GM10266 (cell line): ENCODE measurements around the gene GREB1.

Experiments used
- DNase-seq: peaks from one replicate; pipeline ENCODE4 v3.0.0; 2012; ENCODE audit errors: extremely low spot score
- TF ChIP-seq, protein P1 (sequence below): IDR thresholded peaks from 2 replicates; pipeline ENCODE4 v1.5.1; 2012; ENCODE audit warnings: mild to moderate bottlenecking, low read depth; ENCODE audit not compliant: control insufficient read depth, insufficient read depth; ENCODE audit errors: missing control alignments

Gene GREB1

DNA sequence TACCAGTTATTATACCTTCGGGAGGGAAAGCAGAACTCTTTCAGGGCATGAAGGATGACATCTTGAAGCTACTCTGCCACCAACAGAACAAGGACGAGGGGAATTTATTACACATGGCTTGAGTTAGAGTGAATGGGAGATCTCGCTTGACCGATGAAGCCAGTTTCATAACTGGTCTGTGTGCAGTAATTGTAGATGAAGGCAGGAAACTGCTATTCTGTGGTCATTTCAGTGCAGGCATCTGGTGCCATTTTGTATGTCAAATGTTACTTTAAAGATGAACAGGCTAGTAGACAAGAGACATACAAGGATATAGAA is 20.5 kb downstream of the GREB1 start:
- no peak for DNase-seq
- TF ChIP-seq, protein P1, sequence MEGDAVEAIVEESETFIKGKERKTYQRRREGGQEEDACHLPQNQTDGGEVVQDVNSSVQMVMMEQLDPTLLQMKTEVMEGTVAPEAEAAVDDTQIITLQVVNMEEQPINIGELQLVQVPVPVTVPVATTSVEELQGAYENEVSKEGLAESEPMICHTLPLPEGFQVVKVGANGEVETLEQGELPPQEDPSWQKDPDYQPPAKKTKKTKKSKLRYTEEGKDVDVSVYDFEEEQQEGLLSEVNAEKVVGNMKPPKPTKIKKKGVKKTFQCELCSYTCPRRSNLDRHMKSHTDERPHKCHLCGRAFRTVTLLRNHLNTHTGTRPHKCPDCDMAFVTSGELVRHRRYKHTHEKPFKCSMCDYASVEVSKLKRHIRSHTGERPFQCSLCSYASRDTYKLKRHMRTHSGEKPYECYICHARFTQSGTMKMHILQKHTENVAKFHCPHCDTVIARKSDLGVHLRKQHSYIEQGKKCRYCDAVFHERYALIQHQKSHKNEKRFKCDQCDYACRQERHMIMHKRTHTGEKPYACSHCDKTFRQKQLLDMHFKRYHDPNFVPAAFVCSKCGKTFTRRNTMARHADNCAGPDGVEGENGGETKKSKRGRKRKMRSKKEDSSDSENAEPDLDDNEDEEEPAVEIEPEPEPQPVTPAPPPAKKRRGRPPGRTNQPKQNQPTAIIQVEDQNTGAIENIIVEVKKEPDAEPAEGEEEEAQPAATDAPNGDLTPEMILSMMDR: no peak

- TF ChIP-seq, protein P1: no peak
- DNase-seq: no peak
These were observed 22.4 kb downstream of the GREB1 start for GRCh38 chr2:11556101-11556806.

DNA sequence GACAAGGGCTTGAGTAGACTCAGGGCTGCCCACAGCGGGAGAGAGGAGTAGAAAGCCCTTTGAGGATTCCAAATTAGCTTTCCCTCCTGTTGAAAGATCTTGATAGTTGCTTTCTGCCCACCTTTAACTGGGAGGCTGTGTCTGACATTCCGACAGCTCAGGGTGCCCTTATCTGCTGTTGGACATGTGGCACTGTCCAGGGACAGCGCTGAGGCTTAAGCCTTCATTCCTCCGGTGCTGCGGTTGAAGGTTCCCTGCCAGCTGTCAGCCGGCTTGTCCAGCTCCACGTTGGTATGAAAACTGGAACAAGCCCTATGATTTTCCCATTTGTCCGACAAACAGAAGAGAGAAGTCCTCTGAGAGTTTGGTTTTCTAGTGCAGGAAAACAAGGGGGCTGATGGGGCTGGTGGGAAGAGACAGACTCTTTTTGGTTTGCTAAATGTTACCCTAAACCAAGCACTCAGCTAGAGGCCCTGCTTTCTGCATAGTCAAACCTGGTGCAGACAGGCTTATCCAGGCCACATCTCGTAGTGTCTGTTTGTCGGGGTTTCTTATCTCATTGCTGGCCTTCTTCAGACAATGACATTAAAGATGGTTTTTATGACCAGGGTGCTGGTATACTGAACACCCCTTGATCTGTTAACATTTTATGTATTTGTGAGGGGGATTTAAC is 24.5 kb downstream of the GREB1 start:
- no peak for DNase-seq

GRCh38 chr2:11559066-11559785 is 25.4 kb downstream of the GREB1 start:
- TF ChIP-seq, protein P1: no peak
- DNase-seq: no peak

More for the DNA sequence above, 24.5 kb downstream of the GREB1 start:
- TF ChIP-seq, protein P1: no peak

DNA sequence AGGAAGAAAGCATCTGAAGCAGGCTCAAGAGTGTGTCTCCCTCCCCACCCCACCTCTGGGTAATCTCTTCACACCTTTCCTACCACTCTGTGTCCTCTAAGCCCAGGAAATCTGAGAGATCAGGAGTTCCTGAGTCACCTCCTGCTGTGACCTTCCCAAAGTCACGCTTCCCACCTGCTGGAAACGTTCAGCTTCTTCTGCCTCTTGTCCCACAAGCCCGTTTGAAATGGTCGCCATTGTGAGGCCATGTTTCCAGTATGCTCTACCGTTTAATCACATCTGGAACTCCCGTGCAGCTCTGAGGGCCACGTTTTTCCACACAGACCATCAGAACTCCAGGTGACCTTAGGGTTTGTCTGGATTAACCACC is 25.9 kb downstream of the GREB1 start:
- no peak for DNase-seq
- TF ChIP-seq, protein P1: no peak

DNA sequence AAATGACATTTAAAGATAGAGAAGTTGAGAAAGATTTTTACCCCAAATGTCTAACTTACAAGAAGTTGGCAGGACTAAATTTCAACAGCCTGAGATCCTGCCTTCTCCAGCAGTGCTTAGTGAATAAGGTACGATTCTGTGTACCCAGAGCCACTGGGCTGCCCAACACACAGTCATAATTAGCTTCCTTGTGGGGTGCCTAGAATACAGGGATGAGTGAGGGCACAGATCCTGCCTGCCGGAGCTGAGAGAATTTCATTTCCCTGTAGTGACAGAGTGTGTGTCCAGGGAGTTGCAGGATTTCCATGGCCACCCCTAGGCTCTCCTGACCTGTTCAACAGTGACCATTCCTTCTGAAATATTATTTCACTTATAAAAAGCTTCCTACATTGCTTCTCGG is 27.0 kb downstream of the GREB1 start:
- no peak for DNase-seq
- TF ChIP-seq, protein P1: no peak

DNA sequence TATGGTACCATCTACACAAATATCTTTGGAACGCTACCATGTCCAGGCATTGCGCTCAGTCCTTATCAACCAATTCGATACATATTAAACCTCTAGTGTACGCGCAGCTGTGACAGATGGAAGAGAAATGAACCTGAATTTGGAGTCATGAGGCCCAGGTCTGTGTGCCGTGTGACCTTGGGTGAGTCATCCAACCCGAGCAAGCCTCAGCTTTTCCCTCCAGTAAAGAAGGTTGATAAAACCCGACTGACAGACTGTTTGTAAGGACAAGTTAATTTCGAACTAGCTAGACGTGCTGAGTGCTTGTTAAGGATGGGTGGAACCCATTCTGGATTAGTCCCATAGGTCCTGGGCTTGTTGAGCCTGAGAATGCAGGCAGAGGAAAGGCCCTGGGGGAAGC is 28.2 kb downstream of the GREB1 start:
- TF ChIP-seq, protein P1: no peak
- no peak for DNase-seq
